ENCODE measurements around the gene EEFSEC.

GRCh38 chr3:128296469-128297251, 143.4 kb downstream of the EEFSEC start:
- TF ChIP-seq, protein P1, sequence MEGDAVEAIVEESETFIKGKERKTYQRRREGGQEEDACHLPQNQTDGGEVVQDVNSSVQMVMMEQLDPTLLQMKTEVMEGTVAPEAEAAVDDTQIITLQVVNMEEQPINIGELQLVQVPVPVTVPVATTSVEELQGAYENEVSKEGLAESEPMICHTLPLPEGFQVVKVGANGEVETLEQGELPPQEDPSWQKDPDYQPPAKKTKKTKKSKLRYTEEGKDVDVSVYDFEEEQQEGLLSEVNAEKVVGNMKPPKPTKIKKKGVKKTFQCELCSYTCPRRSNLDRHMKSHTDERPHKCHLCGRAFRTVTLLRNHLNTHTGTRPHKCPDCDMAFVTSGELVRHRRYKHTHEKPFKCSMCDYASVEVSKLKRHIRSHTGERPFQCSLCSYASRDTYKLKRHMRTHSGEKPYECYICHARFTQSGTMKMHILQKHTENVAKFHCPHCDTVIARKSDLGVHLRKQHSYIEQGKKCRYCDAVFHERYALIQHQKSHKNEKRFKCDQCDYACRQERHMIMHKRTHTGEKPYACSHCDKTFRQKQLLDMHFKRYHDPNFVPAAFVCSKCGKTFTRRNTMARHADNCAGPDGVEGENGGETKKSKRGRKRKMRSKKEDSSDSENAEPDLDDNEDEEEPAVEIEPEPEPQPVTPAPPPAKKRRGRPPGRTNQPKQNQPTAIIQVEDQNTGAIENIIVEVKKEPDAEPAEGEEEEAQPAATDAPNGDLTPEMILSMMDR (IDR thresholded peaks at IDR 0.05; ENCODE audit: low read length), result no peak
- no peak for TF ChIP-seq EZH2 (optimal IDR thresholded peaks at IDR 0.05; ENCODE audit: low read depth, low read length)

Data from MM.1S (cell line).